Fibroblast of skin of right biceps (primary cell): ENCODE measurements around the gene SPINK13.
"Not testable (repeated sequence)": the region's sequence is repeated elsewhere in the genome, so short reads cannot be mapped to it uniquely, and the experiment has no call there.

Experiments
- DNase-seq: peaks from one replicate; pipeline ENCODE4 v3.0.0-alpha.2; 2013

Gene SPINK13, protein sequence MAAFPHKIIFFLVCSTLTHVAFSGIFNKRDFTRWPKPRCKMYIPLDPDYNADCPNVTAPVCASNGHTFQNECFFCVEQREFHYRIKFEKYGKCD

GRCh38 chr5:148268566-148268965, at the start of gene SPINK13:
SPINK13 (plus strand) TSS chr5:148268794; CDS start chr5:148270073, 1,279 bp downstream.
- peak; percentile 2 for DNase-seq

DNA sequence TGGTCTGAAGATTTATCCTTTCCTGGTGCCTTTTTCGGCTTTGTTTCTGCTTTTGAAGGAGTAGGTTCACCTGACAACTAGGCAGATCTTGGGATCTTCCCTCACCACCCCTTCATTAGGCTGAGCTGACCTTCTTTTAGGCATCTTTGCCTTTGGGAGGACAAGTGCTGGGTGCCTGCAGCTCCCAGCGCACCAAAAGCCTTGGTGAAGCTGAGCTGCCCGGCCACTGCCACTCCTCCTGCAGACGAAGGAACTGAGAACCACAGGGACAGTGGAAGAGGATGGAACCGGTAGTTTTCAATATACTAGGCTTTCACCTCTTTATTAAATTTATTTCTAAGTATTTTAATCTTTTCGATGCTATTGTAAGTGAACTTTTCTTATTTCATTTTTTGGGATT, 47.1 kb upstream of the SPINK13 start:
- DNase-seq: no peak

DNA sequence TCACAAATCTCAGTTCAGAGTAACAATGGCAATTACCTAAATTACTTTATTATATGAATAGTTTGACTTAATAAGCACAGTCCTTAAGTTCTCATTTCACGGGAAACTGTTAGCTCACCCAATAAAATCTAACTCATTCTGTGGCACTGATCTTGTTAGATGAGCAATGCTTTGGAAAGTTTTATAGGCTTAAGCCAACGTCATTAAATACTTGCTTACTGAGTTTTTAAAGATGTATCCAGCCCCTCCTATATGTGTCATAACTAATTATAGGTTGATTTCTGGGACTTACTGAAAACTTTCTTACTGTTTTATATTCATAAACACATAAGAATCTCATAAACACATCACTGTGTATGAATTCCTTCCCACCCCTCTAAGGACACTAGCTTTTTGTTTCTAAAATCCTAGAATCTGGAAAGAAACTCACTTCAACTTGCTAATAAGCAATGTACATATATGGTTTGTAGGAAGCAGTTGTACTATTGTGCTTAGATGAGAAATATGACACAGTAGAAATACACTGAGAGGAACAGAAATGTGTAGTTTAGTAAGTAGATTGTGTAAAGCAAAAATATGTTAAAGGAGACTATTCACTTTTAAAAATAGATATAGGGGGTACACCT, 44.4 kb upstream of the SPINK13 start:
- no peak for DNase-seq

DNA sequence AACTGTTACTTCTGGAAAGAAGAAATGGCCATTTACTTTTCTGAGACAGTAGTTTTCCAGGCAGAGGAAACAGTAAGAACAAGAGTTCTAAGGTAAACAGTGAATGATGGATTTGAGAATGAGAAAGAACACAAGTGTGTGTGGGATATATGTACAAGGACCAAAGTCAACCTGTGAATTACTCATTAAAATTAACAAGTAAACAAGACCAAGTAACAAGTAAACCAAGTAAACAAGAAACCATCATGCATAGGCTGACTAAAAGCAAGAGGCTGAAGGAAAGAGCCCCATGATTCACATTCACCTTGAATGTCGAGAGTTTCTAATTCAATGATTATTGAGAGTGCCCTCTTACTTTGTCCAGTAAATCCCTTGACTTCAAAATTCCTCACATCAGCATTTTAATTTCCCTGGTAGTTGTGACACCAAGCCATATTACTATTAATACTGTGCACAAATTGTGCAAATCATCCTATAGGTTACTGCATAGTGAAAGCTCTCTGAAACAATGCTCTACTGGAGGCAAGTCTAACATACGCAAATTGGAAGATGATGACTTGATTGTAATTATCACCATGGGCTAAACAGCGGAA, 40.1 kb upstream of the SPINK13 start:
- DNase-seq: no peak

- no peak for DNase-seq
Observed at GRCh38 chr5:148229840-148230239, 38.8 kb upstream of the SPINK13 start.

DNA sequence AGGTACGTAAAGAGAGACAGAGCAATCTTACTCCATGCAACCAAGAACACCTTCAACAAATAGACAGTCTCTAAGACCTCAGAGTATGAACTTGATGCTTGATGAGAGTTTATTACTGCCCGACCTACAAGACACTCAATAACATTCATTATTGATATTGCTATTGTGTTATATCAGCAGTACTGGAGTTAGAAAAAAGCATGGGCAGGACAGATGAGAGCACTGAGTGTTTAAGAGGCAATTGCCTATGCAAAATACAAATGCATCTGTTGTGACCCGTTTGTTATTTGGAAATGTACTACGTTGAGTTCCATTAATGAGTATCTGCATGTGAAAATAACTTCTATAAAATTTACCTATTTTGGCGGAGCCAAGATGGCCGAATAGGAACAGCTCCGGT, 38.4 kb upstream of the SPINK13 start:
- DNase-seq: no peak

GRCh38 chr5:148237785-148238417, 30.7 kb upstream of the SPINK13 start:
- DNase-seq: no peak

DNA sequence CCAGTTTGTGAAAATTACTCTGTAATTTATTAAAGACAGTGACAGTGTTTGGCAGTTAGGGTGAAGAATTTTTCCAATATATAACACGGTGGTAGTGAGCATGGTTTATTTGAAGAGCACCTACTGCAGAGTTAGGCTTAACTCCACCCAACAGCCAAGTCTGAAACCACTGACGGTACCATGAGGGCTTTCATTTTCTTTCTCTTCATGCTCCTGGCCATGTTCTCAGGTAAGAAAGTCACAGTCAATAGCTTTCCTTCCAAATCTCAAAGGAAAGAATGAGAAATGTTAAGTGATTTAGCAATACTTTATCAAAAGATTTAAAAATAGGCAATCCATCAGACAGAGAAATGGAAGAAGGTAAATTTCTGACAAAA, 30.2 kb upstream of the SPINK13 start, which contains the start of gene MARCOL:
Gene MARCOL (plus strand): TSS at position 108 of the 377 bp plus-strand sequence. CDS start 73 bp downstream, at position 181.
- DNase-seq: no peak

DNA sequence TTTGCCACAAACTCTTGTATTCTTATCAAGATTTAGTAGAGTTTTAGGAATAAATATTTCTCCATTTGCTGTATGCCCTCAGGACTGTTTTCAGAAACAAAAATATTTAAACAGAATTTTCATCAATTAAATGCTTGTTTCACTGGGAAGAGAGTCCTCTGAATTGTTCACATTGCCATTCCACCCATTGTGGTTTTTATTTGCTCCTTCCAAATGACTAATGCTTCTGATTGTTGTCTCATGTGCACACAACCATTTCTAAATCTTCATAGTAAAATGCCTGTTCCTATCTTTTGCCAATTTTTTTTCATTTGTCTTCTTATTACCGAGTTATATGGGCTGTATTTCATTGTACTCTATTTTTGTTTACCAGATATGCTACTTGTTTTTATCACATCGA, 19.7 kb upstream of the SPINK13 start:
- no peak for DNase-seq

DNA sequence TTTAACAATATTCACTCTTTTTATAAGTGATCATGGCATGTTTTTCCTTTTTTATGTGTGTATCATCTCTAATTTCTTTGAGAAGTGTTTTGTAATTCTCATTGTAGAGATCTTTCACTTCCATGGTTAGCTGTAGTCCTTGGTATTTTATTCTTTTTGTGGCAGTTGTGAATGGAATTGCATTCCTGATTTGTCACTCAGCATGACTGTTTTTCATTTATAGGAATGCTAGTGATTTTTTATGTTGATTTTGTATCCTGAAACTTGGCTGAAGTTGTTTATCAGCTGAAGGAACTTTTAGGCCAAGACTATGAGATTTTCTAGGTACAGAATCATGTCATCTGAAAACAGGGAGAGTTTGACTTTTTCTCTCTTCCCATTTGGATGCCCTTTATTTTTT, 13.1 kb upstream of the SPINK13 start:
- DNase-seq: no peak

DNA sequence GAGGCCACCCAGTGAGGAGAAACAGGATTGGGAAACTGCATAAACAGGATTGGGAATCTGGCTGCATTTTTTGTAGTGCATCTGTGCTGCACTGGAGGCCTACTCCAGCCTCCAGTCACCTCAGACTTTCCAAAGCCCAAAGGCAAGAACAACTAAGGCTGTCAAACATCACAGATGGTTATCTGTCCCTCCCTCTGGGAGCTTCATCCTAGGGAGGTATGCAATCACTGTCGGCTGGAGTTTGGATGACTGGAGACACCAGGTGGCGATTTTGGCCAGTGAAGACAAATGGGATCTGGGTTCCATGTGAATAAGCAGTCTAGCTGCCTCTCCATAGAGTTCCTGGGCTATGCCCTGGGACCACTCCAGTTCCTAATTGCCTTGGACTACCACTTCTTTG, 9.3 kb upstream of the SPINK13 start:
- no peak for DNase-seq

DNA sequence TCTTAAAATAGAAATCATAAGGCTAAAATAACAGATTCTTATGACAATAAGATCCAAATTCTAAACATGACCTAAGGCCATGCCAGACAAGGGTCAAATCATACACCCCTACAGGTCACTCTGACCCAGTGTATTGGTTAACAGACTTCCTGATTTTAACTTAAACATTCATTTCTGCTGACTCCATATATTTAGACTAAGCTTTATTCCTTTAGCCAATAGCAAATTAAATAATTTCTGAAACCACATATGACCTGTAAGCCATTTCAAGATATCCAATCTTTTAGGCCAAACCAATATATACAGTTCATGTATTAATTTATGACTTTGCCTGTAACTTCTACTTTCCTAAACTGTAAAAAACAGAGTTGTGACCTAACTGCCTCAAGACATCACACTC, 7.4 kb upstream of the SPINK13 start:
- DNase-seq: no peak

DNA sequence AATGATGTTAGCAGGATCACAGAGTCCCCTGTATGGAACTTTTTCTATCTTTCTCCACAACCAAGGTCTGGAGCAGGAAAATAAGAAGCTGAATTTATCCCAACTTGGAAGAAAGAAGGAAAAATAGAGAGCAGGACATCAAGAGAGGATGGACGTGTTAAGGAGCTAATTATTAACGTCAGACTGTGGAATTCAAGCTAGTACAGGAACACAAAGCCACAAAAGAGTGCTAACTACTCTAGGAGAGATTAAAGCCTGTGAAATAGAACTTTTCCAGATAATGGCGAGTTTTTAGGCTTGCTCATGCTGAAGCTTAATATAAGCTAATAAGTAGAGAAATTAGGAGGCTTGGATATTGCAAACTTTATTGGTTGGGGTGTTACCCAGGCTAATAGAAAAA, 632 bp upstream of the SPINK13 start:
- DNase-seq: no peak

DNA sequence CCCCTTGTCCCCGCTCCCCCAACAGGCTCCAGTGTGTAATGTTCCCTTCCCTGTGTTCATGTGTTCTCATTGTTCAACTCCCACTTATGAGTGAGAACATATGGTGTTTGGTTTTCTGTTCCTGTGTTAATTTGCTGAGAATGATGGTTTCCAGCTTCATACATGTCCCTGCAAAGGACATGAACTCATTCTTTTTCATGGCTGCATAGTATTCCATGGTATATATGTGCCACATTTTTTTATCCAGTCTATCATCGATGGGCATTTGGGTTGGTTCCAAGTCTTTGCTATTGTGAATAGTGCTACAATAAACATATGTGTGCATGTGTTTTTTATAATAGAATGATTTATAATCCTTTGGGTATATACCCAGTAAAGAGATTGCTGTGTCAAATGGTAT, 6.5 kb downstream of the SPINK13 start:
- DNase-seq: not testable (repeated sequence)

DNA sequence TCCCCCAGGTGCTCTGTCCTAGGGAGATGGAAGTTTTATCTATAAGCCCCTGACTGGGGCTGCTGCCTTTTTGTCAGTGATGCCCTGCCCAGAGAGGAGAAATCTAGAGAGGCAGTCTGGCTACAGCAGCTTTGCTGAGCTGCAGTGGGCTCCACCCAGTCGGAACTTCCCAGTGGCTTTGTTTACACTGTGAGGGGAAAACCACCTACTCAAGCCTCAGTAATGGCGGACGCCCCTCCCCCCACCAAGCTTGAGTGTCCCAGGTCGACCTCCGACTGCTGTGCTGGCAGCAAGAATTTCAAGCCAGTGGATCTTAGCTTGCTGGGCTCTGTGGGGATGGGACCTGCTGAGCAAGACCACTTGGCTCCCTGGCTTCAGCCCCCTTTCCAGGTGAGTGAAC, 12.3 kb downstream of the SPINK13 start:
- not testable (repeated sequence) for DNase-seq

DNA sequence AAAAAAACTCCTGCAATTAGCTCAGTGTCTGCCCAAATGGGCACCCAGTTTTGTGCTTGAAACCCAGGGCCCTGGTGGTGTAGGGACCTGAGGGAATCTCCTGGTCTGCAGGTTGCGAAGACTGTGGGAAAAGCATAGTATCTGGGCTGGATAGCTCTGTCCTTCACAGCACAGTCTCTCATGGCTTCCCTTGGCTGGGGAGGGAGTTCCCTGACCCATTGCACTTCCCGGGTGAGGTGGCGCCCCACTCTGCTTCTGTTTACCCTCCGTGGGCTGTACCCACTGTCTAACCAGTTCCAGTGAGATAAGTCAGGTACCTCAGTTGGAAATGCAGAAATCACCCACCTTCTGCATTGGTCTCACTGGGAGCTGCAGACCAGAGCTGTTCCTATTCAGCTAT, 12.7 kb downstream of the SPINK13 start:
- DNase-seq: not testable (repeated sequence)

- DNase-seq: no peak
Observed at GRCh38 chr5:148290271-148291195, 21.9 kb downstream of the SPINK13 start.

- no peak for DNase-seq
Observed at GRCh38 chr5:148297731-148298130, 29.1 kb downstream of the SPINK13 start.

GRCh38 chr5:148306446-148306845, 37.9 kb downstream of the SPINK13 start:
- DNase-seq: no peak

GRCh38 chr5:148309019-148309418, 40.4 kb downstream of the SPINK13 start:
- no peak for DNase-seq

DNA sequence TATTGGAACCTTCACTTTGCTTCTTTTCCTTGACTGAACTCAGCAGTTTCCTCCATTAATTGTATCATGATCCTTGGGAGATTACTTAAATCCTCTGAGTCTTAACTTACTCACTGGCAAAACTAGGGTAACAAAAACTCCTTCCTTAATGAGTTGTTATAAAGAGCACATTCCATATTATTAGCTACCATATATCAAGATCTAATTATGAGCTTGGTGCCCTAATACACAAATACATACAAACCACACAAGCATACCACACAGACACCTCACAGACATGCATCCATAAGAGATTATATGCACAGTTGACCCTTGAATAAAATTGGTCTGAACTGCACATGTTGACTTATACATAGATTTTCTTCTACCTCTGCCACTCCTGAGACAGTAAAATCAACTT, 41.2 kb downstream of the SPINK13 start:
- no peak for DNase-seq

DNA sequence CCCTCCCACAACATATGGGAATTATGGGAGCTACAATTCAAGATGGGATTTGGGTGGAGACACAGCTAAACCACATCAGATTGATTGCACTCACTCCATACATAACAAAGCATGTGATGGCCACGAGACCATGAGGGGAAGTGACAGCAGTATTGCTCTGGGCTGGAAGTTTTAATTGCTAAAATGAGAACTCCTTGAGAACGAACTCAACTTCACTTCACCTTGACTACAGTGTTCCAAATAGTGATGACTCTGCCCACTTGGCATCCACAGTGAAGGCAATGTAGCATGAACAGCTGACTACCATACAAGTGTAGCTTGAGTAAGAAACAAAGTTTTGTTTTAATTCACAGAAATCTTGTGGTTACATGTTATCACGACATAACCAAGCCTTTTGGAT, 42.9 kb downstream of the SPINK13 start:
- no peak for DNase-seq

DNA sequence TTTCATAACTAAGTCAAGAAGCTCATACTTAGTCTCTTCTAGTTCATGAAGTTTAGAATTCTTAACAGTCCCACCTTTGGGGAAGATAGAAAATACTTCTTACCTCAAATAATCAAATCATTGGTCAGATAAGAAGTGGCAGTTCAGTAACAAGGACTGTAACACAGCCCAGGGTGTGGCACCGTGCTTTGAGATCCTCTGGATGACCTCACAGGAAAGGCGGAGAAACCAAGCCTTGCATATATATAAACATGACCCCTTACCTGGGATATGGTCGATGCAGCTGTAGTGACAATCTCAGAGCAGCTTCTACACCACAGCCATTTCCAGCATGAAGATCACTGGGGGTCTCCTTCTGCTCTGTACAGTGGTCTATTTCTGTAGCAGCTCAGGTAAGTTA, 43.6 kb downstream of the SPINK13 start, which contains the start of gene SPINK7:
Gene SPINK7 (plus strand): TSS at position 271 of the 400 bp plus-strand sequence. CDS start 61 bp downstream, at position 332.
- DNase-seq: no peak
